GM12891 (cell line): ENCODE data around the gene SPG21.

Source experiments
- PAX5 ChIP-seq: IDR thresholded peaks from 2 replicates; pipeline ENCODE4 v1.6.1; 2011; ENCODE audit warnings: low read length, moderate library complexity, mild to moderate bottlenecking; ENCODE audit not compliant: insufficient read depth, severe bottlenecking
- POLR2A ChIP-seq: IDR thresholded peaks from 2 replicates; pipeline ENCODE4 v1.6.1; 2011; ENCODE audit warnings: low read depth, low read length, control low read depth
- POLR2AphosphoS5 ChIP-seq: IDR thresholded peaks from 2 replicates; pipeline ENCODE4 v1.6.1; 2011; ENCODE audit warnings: low read depth, low read length, control low read depth
- SPI1 ChIP-seq: IDR thresholded peaks from 2 replicates; pipeline ENCODE4 v1.6.1; 2011; ENCODE audit warnings: low read depth, low read length, control low read depth
- TAF1 ChIP-seq: IDR thresholded peaks from 2 replicates; pipeline ENCODE4 v1.6.1; 2011; ENCODE audit warnings: low read depth, low read length, control low read depth

GRCh38 chr15:64997745-64998375, 8.1 kb upstream of the SPG21 start:
- TF ChIP-seq POLR2A (no peak), POLR2AphosphoS5 (no peak), TAF1 (no peak), PAX5 (no peak), SPI1 (no peak)
